K562 (cell line): ENCODE measurements around the gene DIS3L. TPM values are rescaled to one million over a fixed set of nuclear protein-coding genes. Genes with fewer than 3 reads are reported as not detected.

Experiments
- ATAC-seq: fragments of 200-7000 bp; cut with Tn5 transposase; 3 replicates; pipeline ENCODE4 v1.9.1; 2020; ENCODE audit warnings: moderate library complexity
- BruUV-seq: library from RNA; stranded (reverse); fragments of 400-500 nt; replicated peaks from 2 replicates; lab custom pipeline; 2021; lab: Mats Ljungman, UMichigan
- CTCF ChIA-PET: fragments of 300-600 bp; formaldehyde crosslinking; extraction: SDS; loops from one replicate; lab custom pipeline; 2021; ENCODE audit warnings: low intra/inter-chr PET ratio; lab: Yijun Ruan, JAX
- POLR2A ChIA-PET: fragments of 300-600, 350-650 bp; sonication (Branson Sonifier 250); formaldehyde crosslinking; extraction: SDS; loops from one replicate; lab custom pipeline; 2021; ENCODE audit warnings: antibody characterized with exemption, inconsistent platforms; lab: Yijun Ruan, JAX
- DNase-seq, 4 experiments: peaks; one replicate each; pipeline versions ENCODE4 v3.0.0 to v3.0.0-alpha.2; 2011 to 2018; ENCODE audit warnings: low spot score in 3 of 4, mixed read lengths in 3 of 4; ENCODE audit errors: extremely low read depth in 1 of 4
- FAIRE-seq: peaks from 2 replicates; lab custom pipeline; 2011; peaks lifted over from hg19 to GRCh38; lab: Jason Lieb, UNC
- H2AFZ ChIP-seq: 2 replicates; pipeline ENCODE4 v1.6.0; 2011; ENCODE audit warnings: low read depth, low read length, control low read depth, inconsistent platforms
- H3K27ac ChIP-seq: fragments of 200-600 bp; 3 replicates; pipeline ENCODE4 v1.8.0; 2011; ENCODE audit warnings: low read depth, mild to moderate bottlenecking, control low read depth, inconsistent platforms, low read length, moderate library complexity, mixed read lengths; ENCODE audit errors: extremely low read depth
- H3K27me3 ChIP-seq, 2 experiments: fragments of 300-600 bp in 1 of 2; 2 replicates in 1 of 2; 3 replicates in 1 of 2; pipeline versions ENCODE4 v1.6.0 to v1.8.0; 2011; ENCODE audit warnings: inconsistent platforms in 2 of 2, low read length in 2 of 2, mild to moderate bottlenecking in 1 of 2, mixed read lengths in 1 of 2, moderate library complexity in 1 of 2; ENCODE audit not compliant: control insufficient read depth in 2 of 2, insufficient read depth in 2 of 2
- H3K36me3 ChIP-seq: fragments of 300-600 bp; 3 replicates; pipeline ENCODE4 v1.8.0; 2011; ENCODE audit warnings: mild to moderate bottlenecking, low read length, inconsistent platforms; ENCODE audit not compliant: control insufficient read depth, insufficient read depth
- H3K4me1 ChIP-seq, 2 experiments: fragments of 200-600 bp in 1 of 2; replicated peaks in 1 of 2; 2 replicates in 1 of 2; 3 replicates in 1 of 2; pipeline versions ENCODE4 v1.5.1 to v1.8.0; 2011; ENCODE audit warnings: inconsistent platforms in 2 of 2, low read length in 2 of 2, mild to moderate bottlenecking in 1 of 2, mixed read lengths in 1 of 2, moderate library complexity in 1 of 2; ENCODE audit not compliant: control insufficient read depth in 2 of 2, insufficient read depth in 2 of 2
- H3K4me2 ChIP-seq: 2 replicates; pipeline ENCODE4 v1.6.1; 2011; ENCODE audit warnings: low read length, control low read depth, inconsistent platforms, mixed read lengths; ENCODE audit not compliant: insufficient read depth
- H3K4me3 ChIP-seq: fragments of 200-600 bp; sonication (generic), shearing (Covaris generic); 2 replicates; pipeline ENCODE4 v1.5.1; 2016; ENCODE audit warnings: control low read depth, inconsistent platforms
- H3K79me2 ChIP-seq: fragments of 200-600 bp; 3 replicates; pipeline ENCODE4 v1.8.0; 2011; ENCODE audit warnings: low read length, inconsistent platforms; ENCODE audit not compliant: control insufficient read depth, insufficient read depth
- H3K9ac ChIP-seq, 2 experiments: 2 replicates each; pipeline versions ENCODE4 v1.6.0 to v1.6.1; 2011; ENCODE audit warnings: low read depth in 2 of 2, low read length in 2 of 2, control low read depth in 1 of 2, inconsistent platforms in 1 of 2, mild to moderate bottlenecking in 1 of 2, mixed read lengths in 1 of 2; ENCODE audit not compliant: insufficient read depth in 1 of 2
- H3K9me1 ChIP-seq: one replicate; pipeline ENCODE4 v1.6.0; 2011; ENCODE audit warnings: inconsistent platforms, mild to moderate bottlenecking, low read length, moderate library complexity; ENCODE audit not compliant: control insufficient read depth, insufficient read depth
- H3K9me3 ChIP-seq: replicated peaks from 2 replicates; pipeline ENCODE4 v1.5.1; 2011; ENCODE audit warnings: low read depth, low read length, inconsistent platforms; ENCODE audit not compliant: control insufficient read depth, insufficient read depth
- H4K20me1 ChIP-seq: replicated peaks from 2 replicates; pipeline ENCODE4 v1.6.1; 2011; ENCODE audit warnings: low read length, inconsistent platforms, mixed read lengths; ENCODE audit not compliant: control insufficient read depth, insufficient read depth
- GATAD2A ChIP-seq: fragments of 450-650 bp; IDR thresholded peaks from 2 replicates; pipeline ENCODE4 v1.6.1; 2017
- MLLT1 ChIP-seq, 2 experiments: fragments of 450-650 bp; IDR thresholded peaks; 2 replicates each; pipeline ENCODE4 v1.6.1; 2016
- RBM39 ChIP-seq: fragments of 200-400 bp; formaldehyde crosslinking; optimal IDR thresholded peaks from 2 replicates; pipeline ENCODE3; 2018; ENCODE audit warnings: low read depth, low read length
- SP2 ChIP-seq: IDR thresholded peaks from 2 replicates; pipeline ENCODE4 v1.6.1; 2011; ENCODE audit warnings: mild to moderate bottlenecking, low read depth, low read length, moderate library complexity; ENCODE audit not compliant: poor library complexity, severe bottlenecking; ENCODE audit errors: extremely low read depth
- TEAD2 ChIP-seq: fragments of 450-650 bp; IDR thresholded peaks from 2 replicates; pipeline ENCODE4 v1.6.1; 2016; ENCODE audit warnings: missing genetic modification characterization, control low read depth, missing compliant biosample characterization
- ZNF512 ChIP-seq: IDR thresholded peaks from 2 replicates; pipeline ENCODE4 v1.6.1; 2016; ENCODE audit warnings: missing genetic modification characterization, missing compliant biosample characterization
- WGBS: fragments of 100-300 bp; shearing (Covaris generic); methylation state at CpG from one replicate; pipeline ENCODE4 v1.1.6; 2016; ENCODE audit warnings: low coverage, mixed read lengths; ENCODE audit not compliant: insufficient coverage; ENCODE audit errors: missing lambda C conversion rate; 5-methylcytosine and 5-hydroxymethylcytosine counted together
- in situ Hi-C: fragments of 300-500 bp; cut with MboI; formaldehyde crosslinking; loops from 4 replicates; pipeline ENCODE4 v1.15.0; 2018; ENCODE audit warnings: inconsistent platforms, mixed read lengths
- intact Hi-C: fragments of 100-400 bp; cut with micrococcal nuclease; formaldehyde crosslinking; loops from 2 replicates; pipeline ENCODE4 v1.14.2; 2022
- polyA plus RNA-seq, 8 experiments: library from polyadenylated mRNA; depleted of rRNA in 4 of 8; stranded (reverse) in 5 of 8; unstranded in 3 of 8; fragments of >200 nt; fragmentation: Nextera tagmentation in 2 of 8; fragmentation: Illumina TruSeq in 1 of 8; extraction: Ambion mirVana in 2 of 8; extraction: Trizol in 1 of 8; gene quantifications; 2 replicates each; pipeline versions ENCODE4 v1.2.1 to v1.2.3, GENCODE V29; 2011 to 2014; ENCODE audit warnings: inconsistent platforms in 1 of 8, missing spikeins in 1 of 8
- total RNA-seq, 7 experiments: library from RNA; depleted of rRNA in 6 of 7; stranded (reverse); fragments of >200 nt in 6 of 7; fragmentation: Illumina TruSeq in 2 of 7; extraction: Trizol in 2 of 7; gene quantifications; 2 replicates each; pipeline versions ENCODE4 v1.2.1 to v1.2.3, GENCODE V29; 2011 to 2021; ENCODE audit warnings: low replicate concordance in 1 of 7

The DIS3L gene
- total and polyA plus RNA-seq, 9 of the 15 experiments (the other 6 are each of a cell fraction or from before 2014, with no cell fraction given) = 5.9 to 34.6 (median 16.9) TPM

- POLR2A ChIA-PET = no interaction called here
- Histone ChIP-seq H4K20me1 (no peaks in the 10 kb centered on the region; the same call in 1 of the 2 replicates), H3K79me2 (no peaks in the 10 kb centered on the region)
- TF ChIP-seq GATAD2A = no peak
- TF ChIP-seq MLLT1 (IDR thresholded peaks at IDR 0.05) = no peak
- no peak for TF ChIP-seq SP2
- TF ChIP-seq TEAD2 (tag) = no peak
- no peak for TF ChIP-seq RBM39
- TF ChIP-seq ZNF512 (tag) = peak; percentile 76
- TF ChIP-seq, all 486 proteins: peak for 1
- ATAC-seq (no peak), FAIRE-seq (no peak), DNase-seq (no peak)
- H3K27me3 ChIP-seq = no peaks in the 10 kb centered on the region; a peak in 2 of 5 replicates
- BruUV-seq = no TSS peak
- H3K9ac ChIP-seq = no peak overlapping the region
- H3K4me1 ChIP-seq = peaks cover 10% of the 10 kb centered on the region in 2 experiments; a peak in 4 of 5 replicates
- in situ Hi-C loops (no loop called here), intact Hi-C loops (no loop called here)
- no peaks in the 10 kb centered on the region for H3K9me3 ChIP-seq
- no peaks in the 10 kb centered on the region for H3K36me3 ChIP-seq
- H3K4me2 ChIP-seq = no peak overlapping the region
- WGBS = 43% methylated on average over 3 of the region's 6 CpGs
- no peak overlapping the region for H3K4me3 ChIP-seq
- H3K27ac ChIP-seq = no peak overlapping the region
- CTCF ChIA-PET = no interaction called here
- peaks cover 4% of the 10 kb centered on the region for H3K9me1 ChIP-seq
- H2AFZ ChIP-seq = no peak overlapping the region
Observed at GRCh38 chr15:66270932-66271331, 22.4 kb upstream of the DIS3L start.
